Measurements from ENCODE around the gene CIROP. TPM values are rescaled to one million over a fixed set of nuclear protein-coding genes. Genes with fewer than 3 reads are reported as not detected.

The CIROP gene
- total RNA-seq = not detected

- no peak for DNase-seq (ENCODE audit: low spot score)
These were observed at the start of gene CIROP for GRCh38 chr14:23104591-23105347. TSS of gene CIROP (minus strand) at chr14:23104989. CDS start at chr14:23104920, 69 bp downstream.

DNA sequence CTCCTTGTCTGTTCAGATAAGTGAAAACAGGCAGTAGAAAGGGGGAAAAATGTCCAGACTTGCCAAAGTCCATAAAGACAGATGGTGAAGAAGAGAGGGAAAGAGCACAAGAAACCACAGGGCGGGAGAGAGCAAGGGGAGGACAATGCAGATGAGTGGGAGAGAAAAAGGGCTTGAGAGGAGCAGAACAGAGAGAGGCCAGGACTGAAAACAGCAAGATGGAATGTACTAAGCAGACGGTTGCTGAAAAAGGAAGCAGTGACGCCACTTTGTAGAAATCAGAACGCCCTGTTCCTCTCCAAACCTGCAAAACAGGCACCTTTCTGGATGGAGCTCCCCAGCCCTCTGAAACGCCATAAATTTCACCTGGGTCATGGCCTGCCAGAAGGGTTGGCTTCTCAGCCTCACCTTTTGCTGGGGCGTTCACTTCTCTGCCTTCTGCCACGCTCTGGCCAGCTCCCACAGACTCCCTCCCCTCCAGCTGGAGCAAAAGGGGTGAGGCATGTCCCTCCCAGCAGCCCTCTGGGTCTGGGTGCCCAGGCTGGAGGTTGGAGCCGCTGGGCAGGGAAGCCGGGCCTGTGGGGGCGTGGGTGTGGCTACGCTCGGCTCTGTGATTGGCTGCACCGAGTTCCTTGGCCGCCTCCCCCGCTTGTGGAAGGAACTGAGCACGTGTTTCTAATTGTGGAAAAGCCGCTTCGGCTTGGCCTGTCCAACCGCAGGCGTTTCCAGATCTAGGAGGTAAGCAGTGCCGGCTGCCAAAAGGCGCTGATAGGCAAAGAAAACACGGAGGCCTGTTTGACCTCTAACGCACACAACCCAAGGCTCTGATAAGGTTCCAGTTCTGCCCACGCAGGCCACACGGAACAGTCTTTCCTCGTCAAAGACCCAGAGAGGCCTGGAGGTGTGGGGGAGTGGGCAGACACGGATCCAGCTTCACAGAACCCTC is 49.3 kb upstream of the CIROP start:
- DNase-seq (ENCODE audit: low spot score) = peak; percentile 87

DNA sequence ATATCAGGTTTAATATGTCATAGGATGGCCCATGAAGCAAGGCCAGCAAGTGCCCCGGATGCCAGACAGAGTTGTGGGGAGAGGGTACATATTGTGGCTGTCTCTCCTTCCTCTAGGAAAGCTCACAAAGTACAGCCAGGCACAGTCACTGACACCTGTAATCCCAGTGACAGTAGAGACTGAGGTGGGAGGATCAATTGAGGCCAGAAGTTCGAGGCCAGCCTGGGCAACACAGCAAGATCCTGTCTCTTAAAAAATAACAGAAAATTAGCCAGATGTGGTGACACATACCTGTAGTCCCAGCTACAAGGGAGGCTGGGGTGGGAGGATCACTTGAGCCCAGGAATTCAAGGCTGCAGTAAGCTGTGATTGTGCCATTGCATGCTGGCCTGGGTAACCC is 46.6 kb upstream of the CIROP start:
- no peak for DNase-seq (ENCODE audit: low spot score)

GRCh38 chr14:23149745-23150144 is 45.0 kb upstream of the CIROP start:
- DNase-seq (ENCODE audit: low spot score) = no peak

- no peak for DNase-seq (ENCODE audit: low spot score)
These were observed 43.9 kb upstream of the CIROP start for GRCh38 chr14:23148591-23149249.

- DNase-seq (ENCODE audit: low spot score) = peak; percentile 32
These were observed 42.9 kb upstream of the CIROP start for GRCh38 chr14:23147676-23148075.

DNA sequence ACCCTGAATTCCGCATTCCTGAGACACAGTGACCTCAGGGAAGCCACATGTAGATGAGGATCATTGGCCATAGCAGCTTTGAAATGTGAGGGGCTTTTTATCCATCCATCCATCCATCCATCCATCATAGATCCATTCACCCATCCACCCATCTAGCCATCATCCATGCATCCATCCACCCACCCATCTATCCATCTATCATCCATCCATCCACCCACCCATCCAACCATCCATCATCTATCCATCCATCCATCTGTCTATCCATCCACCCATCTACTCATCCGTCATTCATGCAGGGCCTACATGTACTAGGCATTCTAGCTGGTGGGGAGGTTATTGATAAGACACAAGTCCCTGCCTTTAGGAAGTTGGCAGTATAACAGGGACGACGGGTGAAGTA is 42.2 kb upstream of the CIROP start:
- DNase-seq (ENCODE audit: low spot score) = no peak

DNA sequence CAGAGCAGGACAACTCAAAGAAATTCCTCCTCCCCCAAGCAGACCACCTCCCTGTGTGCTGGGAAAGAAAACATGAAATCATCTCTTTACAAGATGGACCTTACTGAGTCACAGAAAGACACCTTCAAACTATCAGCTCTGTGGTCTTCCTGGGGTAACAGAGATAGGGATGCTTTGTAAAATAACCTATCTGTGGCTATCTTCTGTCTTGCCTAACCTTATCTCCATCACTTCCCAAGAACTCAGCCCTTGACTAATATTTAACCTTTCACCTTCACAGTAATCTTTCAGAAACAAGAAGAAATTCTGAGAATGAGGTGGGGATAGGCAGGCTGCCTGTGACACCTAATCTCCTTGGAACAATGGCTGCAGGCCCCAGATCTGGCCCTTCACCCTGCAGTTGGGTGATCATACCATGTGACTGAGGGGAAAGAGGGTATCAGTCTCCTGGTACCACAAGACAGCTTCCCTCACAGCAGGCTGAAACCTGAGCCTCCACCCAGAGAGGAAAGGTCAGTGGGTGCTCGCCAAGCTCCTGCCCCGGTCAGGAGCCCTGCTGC is 41.6 kb upstream of the CIROP start:
- no peak for DNase-seq (ENCODE audit: low spot score)

GRCh38 chr14:23145794-23146350 is 41.1 kb upstream of the CIROP start:
- DNase-seq (ENCODE audit: low spot score) = no peak

DNA sequence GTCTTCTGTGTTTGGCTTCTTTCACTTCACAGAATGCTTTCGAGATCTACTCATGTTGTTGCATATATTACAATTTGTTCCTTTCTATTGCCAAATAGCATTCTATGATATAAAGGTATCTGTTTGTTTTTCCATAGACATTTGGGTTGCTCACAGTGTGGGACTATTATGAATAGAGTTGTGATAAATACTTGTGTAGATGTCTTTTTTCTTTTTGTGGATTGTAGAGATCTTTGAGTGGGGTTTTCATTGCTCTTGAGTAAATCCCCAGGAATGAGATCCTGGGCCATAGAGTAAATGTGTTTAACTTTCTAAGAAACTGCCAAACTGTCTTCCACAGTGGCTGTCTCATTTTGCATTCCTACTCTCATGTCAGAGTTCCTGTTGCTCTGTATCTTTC is 39.1 kb upstream of the CIROP start:
- no peak for DNase-seq (ENCODE audit: low spot score)

DNA sequence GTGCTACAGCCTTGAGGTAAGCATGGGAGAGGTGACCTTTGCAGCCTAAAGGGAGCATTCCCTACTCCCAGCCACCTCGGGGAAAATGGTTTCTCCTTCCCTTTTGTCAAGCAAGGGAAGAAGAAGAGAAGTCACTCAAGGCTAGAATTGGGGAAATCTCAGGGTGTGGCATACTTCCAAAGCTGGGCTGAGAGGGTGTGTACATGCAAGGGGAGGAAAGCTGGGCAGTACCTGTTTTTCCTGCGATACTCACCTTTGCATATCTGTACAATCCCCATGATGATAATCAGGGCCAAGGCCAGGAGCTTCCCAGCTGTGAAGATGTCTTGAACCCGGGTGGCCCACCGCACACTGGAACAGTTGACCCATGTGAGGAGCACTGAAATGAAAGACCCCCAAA is 38.0 kb upstream of the CIROP start:
- no peak for DNase-seq (ENCODE audit: low spot score)

DNA sequence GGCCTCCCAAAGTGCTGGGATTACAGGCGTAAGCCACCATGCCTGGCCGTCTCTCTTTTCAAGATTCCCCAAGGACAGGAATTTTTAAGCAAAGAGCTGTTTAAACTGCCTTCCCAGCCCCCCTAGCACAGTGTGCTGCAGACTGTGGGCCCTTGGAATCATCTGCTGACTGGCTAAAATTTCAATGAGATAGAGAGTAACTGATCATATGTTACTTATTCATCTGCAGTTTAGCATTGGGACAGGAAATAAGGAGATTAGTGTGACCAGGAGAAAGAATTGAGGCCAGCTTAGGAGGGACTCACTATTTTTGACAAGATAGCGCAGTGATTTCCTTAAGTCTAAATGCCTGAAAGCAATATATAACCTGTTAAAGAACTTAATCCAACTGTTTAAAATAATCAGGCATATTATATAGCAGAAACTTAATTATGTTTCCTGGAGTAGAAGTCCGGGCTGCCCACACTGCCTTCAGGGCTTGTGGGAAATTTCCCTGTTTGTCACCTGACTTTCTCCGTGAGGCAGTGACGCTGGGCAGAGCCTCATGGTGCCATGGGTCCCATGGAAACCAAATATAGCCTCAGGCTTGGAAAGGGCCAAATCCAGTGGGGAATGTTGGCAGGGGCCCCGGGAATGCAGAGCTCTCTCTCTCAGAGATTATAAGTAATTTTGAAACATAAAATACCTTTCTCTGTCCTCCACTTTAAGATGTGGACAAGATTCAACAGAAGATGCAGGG is 37.1 kb upstream of the CIROP start:
- peak; percentile 50 for DNase-seq (ENCODE audit: low spot score)

GRCh38 chr14:23140371-23140770 is 35.6 kb upstream of the CIROP start:
- DNase-seq (ENCODE audit: low spot score) = no peak

- DNase-seq (ENCODE audit: low spot score) = no peak
These were observed 35.1 kb upstream of the CIROP start for GRCh38 chr14:23139874-23140273.

GRCh38 chr14:23137813-23138535 is 33.2 kb upstream of the CIROP start:
- DNase-seq (ENCODE audit: low spot score) = no peak

DNA sequence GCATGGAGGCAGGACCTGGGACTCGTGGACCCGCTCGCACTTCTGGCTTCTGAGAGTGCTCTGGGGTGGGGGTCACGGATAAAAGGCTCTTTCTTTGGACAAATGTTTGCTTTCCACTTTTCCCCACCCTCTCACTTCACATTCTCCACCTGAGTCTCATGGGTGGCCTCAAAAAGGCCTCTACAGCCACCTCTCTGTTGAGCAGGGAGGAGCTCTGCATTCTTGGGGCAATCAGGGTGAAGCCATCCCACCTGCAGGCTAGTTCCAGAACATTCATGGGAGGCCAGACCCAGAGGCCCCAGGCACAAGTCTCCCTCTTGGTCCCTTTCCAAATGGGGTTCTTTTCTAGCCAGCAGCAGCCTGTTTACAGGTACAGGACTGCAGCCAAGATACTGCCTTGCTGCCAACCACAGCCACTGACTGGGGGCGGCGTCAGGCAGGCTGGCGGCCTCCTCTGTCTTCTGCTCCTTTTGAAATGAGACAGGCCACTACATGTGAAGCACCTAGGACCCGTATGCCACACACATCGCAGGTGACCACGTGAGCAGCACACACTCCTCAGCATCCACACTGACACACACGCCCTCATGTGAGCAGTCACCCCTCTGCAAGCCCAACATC is 32.5 kb upstream of the CIROP start:
- DNase-seq (ENCODE audit: low spot score) = no peak

DNA sequence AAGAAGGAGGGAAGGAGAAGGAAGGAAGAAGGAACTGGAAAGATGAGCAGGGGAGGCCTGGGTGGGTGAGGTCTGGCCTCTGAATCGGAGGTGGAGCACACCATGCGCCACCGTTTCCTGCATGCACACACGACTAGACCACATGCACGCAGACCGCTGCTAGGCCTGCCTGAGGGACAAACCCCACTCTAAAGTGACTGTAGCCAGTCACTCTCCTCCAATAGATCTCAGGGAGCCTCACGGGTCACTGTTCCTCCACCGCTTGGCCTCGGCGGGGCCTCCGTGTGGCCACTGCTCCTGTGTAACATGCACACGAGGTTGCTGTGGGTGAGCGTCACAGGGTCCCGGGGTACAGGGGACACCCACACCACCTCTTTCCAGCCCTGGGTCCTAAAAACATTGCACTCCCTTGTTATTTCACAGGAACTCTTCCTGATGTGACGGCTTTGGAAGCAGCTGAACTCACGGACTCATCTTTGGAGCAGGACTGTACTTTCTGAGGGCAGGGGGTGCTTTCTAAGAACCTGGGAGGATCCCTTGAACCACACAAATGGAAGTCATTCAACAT is 31.9 kb upstream of the CIROP start:
- DNase-seq (ENCODE audit: low spot score) = no peak

DNA sequence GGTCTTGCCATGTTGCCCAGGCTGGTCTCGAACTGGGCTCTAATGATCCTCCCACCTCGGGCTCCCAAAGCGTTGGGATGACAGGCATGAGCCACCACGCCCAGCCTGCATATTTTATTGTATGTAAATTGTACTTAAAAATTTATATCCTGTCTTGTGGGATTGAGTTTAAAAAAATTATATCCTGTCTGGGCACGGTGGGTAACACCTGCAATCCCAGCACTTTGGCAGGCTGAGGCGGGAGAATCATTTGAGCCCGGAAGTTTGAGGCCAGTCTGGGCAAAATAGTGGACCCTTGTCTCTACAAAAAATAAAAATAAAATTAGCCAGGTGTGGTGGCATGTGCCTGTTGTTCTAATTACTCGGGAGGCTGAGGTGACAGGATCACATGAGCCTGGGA is 28.2 kb upstream of the CIROP start:
- DNase-seq (ENCODE audit: low spot score) = no peak

- no peak for DNase-seq (ENCODE audit: low spot score)
These were observed 26.7 kb upstream of the CIROP start for GRCh38 chr14:23131482-23131881.

- DNase-seq (ENCODE audit: low spot score) = no peak
These were observed 26.1 kb upstream of the CIROP start for GRCh38 chr14:23130871-23131270.
